ENCODE measurements around the gene FHIT.
"Not testable (repeated sequence)": the region's sequence is repeated elsewhere in the genome, so short reads cannot be mapped to it uniquely, and the experiment has no call there.

The FHIT gene

GRCh38 chr3:61111825-61112224, 139.4 kb downstream of the FHIT start:
- no peak for DNase-seq (ENCODE audit: low spot score)

GRCh38 chr3:61110576-61110975, 140.7 kb downstream of the FHIT start:
- DNase-seq (ENCODE audit: low spot score): no peak

DNA sequence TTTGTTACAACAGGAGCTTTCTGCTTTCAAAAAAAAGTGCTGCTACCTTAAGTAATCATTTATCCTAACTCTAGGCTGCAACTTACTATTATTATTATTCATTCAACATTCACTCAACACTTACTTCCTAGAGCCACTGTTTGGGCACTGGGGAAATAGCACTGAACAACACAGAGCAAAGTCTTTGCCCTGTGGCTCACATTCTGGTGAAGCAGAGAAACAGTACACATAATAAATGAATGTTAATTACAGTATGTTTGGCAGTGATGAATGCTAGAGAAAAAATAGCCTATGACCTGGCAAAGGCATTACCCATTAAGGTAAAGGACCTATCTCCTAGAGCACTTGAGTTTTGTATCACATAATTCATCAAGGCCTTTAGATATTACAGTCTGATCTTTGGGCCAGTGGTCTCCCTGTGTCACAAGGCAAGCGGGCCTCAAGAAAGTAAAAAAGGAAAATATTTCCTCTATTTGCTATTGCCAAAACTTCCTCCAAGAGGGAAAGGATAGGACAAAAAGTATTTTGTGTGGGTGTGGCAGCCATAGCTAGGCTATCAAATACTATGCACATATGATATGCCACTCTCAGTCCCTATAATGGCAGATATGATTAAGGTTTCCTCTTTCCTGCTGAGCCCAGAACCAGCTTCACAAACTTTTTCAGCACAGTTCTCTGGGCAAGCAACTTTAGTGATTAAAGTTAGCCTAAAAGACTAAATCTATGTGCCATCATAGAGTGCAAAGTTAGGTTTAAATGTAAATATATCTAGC, 142.8 kb downstream of the FHIT start:
- no peak for DNase-seq (ENCODE audit: low spot score)

GRCh38 chr3:61094608-61095007, 156.6 kb downstream of the FHIT start:
- no peak for DNase-seq (ENCODE audit: low spot score)

DNA sequence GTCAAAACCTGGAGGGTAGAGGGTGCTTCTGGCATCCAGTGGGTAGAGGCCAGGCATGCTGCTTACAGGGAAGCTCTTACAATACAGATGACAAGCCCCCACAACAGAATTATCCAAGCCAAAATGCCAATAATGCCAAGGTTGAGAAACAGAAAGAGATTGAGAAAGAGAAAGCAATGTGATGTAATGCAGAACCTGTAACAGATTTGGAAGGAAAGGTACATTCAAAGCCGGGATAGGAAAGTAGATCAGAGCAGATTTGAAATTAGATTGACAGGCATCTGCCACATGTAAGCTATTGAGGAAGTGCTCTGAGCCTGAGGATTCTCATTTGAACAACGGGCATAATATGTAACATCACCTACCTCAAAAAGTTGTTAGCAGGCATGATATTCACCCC, 157.9 kb downstream of the FHIT start:
- no peak for DNase-seq (ENCODE audit: low spot score)

DNA sequence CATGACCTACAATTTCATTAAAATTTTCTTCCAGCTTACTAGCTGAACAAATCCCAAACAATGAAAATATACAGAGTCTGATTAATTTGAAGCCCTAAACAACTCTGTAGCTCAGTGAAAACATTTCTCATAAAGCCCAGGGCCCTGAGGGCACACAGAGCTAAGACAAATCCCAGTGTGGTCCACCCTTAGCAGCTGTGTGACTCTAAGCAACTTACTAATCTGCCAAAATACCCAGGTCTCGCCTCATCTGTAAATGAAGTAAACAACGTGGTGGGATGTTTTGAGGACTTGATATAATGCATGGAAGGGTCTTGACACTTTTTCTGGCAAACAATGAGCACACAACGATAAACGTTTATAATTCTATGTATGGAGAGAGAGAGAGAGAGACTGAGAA, 158.4 kb downstream of the FHIT start:
- DNase-seq (ENCODE audit: low spot score): no peak

GRCh38 chr3:61090389-61091169, 160.7 kb downstream of the FHIT start:
- DNase-seq (ENCODE audit: low spot score): no peak

GRCh38 chr3:61087465-61087864, 163.8 kb downstream of the FHIT start:
- no peak for DNase-seq (ENCODE audit: low spot score)

DNA sequence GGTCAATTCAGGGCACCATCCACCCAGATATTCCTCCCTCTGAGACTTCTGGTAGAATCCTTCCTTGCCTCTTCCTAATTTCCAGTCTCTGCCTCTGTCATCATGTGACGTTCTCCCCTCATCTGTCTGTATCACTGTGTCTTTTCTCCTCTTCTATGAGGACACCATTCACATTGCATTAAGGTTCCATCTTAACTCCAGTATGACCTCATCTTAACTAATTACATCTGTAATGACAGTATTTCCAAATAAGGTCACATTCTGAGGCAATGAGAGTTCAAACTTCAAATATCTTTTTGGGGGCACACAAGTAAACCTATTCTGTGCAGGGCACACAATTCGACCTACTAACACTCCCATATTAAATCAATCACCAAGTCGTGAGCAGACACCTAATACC, 169.7 kb downstream of the FHIT start:
- no peak for DNase-seq (ENCODE audit: low spot score)

DNA sequence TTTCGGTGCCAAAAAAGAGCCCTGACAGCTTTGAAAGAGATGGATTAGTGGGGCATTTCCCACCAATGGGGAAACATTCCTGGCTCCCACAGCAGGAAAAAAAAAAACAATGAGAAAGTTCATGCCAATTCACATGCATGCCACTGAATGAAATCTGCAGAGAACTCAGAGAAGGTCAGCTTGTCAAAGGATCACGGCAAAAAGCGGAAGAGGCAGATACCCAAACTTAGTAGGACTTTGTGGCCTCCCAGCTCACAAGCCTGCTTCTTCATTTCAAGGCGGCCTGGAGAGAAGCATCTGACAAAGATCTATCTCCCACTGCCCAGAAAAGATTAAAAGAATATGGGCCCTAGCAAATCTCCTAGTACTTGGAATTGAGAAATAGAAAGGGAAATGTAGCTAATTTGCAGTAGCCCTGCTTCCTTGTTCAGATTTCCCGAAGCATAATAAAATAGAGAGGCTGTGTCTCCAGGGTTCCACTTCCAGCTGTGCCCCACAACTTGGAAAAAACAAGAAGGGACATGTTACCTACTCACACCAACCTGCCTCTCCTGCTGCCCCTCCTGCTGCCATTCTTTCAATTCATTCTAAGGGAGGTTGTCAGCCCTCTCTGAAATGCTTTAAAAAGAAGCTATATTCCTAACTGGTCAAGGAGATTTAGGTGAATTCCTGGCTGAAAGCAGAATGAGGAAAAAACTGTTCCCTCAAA, 170.4 kb downstream of the FHIT start:
- no peak for DNase-seq (ENCODE audit: low spot score)

DNA sequence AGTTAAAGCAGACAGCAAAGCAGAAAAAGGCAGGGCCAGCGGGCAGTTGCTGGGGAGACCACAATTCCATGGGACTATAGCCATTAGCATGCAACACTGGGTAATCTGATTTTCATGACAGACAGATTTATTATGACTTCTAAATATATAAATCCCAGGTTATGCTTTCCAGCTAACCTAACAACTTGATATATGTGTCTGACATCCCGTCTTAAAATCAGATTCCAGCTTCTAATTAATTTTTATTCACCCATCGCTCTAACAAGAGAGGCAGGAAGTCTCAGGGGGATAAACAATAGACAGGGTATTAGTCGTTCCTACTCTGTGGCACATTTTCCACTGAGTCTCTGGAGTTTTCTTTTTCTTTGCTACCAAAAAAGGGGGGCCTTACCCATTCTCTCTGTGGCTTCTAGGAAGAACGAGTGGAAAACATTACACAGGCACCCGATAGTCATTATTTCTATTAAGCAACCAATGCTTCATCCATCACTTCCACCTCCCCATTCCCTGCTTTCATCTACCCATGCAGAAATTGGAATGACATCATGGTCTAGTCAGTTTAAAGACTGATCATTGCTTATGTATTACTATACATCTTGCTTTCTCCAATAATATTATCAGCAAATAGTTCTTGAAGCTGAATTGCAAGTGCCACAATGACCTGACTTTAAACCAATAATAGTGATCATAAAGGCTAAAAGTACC, 173.1 kb downstream of the FHIT start:
- no peak for DNase-seq (ENCODE audit: low spot score)

DNA sequence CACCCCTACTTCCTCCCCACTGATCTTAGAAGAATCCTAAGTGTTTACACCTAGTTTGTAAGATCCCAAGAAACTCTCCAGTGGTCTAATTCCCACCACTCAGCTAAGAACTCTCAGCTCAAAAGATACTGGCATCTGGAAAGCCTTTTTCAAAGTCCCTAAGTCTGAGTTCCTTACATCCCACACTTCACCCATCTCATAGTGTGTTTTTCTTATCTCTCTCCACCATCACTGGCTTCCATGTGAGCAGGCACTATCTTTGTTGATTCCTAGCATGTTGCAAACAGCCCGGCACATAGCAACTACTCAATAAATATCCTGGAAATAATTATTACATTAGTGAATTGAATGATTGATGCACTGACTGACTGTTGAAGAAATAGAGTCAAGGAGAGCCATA, 173.7 kb downstream of the FHIT start:
- DNase-seq (ENCODE audit: low spot score): no peak

- no peak for DNase-seq (ENCODE audit: low spot score)
Measured at GRCh38 chr3:61074783-61075182, 176.5 kb downstream of the FHIT start.

DNA sequence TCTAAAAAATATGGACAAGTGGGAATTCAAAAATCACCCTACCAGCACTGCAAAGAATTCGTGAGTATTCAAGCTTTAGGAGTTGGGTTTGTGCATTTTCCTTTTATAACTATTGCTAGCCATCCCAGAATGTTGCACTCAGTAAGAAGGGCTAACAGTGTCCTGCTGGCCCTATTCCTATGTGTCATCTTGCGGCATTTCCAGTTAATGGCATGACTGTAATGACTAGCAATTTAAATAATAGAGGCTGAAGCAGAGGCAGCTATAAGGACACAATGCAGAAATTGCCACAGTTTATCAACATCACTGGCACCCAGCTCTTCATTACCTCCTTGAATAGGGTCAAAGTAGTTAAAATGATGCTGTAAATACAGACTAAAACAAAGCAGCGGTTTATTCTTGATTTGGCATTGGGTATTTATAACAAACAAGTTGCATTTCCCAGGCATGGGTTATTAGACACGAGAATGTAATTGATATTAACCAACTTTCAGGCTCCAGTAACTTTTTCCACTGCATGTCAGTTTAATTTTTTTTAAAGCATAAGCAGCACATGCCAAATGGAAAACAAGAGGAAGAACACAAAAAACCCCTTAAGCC, 177.6 kb downstream of the FHIT start:
- no peak for DNase-seq (ENCODE audit: low spot score)

GRCh38 chr3:61068084-61068483, 183.2 kb downstream of the FHIT start:
- DNase-seq (ENCODE audit: low spot score): no peak

- no peak for DNase-seq (ENCODE audit: low spot score)
Measured at GRCh38 chr3:61066800-61067199, 184.5 kb downstream of the FHIT start.

DNA sequence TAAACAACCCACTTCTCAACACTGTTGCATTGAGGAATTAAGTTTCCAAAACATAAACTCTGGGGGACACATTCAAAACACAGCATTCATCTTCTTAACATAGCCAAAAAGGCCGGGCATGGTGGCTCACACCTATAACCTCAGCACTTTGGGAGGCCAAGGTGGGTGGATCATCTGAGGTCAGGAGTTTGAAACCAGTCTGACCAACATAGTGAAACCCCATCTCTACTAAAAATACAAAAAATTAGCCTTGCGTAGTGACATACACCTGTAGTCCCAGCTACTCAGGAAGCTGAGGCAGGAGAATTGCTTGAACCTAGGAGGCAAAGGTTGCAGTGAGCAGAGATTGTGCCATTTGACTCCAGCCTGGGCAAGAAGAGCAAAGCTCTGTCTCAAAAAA, 185.0 kb downstream of the FHIT start:
- not testable (repeated sequence) for DNase-seq (ENCODE audit: low spot score)

DNA sequence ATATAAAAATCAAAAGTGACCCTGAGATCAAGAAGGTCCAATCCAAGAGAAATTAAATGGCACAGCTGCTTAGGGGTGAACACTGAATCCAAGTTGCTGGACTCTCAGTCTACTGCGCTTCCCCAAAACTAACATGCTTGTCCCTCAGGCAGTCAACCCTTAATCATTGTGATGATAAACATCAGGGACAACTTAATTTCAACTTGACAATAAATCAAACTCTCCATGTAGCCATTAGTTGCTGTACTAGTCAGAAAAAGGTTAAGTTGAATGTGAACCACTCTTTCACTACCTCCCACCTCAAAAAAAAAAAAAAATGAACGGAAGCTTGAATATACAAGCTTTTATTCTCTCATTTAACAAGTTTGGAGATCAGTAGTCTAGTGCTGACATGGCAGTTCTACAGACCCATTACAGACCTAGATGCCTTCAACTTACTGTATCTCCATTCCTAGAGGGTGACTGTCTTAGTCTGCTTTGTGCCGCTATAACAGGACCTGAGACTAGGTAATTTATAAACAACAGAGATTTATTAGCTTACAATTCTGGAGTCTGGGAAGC, 185.7 kb downstream of the FHIT start:
- DNase-seq (ENCODE audit: low spot score): no peak

GRCh38 chr3:61061092-61061723, 190.0 kb downstream of the FHIT start:
- DNase-seq (ENCODE audit: low spot score): no peak

GRCh38 chr3:61060411-61060861, 190.8 kb downstream of the FHIT start:
- DNase-seq (ENCODE audit: low spot score): no peak

- no peak for DNase-seq (ENCODE audit: low spot score)
Measured at GRCh38 chr3:61058836-61059235, 192.4 kb downstream of the FHIT start.
